Cerebellar cortex (tissue), 1 donor: ENCODE data around the gene TEX261.

Experiments
- DNase-seq: peaks from one replicate; pipeline ENCODE4 v3.0.0-alpha.2; 2015; ENCODE audit warnings: low spot score

Gene TEX261

DNA sequence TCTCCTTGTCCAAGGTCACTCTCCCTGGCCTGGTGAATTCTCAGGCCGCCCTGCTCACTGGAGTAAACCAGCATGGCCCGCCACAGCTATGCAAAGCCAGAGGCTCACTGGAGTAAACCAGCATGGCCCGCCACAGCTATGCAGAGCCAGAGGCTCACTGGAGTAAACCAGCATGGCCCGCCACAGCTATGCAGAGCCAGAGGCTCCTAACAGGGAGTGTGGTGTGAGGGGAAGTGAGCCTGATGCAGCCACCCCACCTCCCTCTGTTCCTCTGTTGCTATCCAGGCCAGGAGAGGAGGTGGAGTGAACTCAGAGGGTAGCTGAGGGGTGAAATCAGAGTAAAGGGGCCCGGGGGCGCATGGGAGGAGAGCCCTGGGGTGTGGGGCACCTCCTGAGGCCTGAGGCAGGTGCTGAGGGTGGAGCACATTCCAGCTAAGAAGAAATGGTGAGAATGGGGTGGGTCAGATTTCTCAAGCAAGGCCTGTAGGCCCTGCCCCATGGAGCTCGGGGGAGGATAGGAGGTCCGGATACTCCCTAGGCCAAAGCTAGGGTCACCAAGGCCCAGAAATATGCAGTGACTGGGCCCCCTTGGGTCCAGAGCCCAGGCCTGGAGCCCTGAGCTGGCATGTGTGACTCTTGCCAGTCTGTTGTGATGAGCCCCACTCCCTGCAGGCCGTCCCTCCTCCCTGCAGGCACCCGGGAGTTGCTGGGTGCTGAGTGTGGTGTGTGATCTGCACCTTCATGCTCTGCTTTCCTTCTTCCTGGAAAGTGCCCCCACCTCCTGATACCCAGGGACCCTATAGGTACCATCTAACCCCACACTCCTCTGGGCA lies 57.5 kb downstream of the TEX261 start:
- DNase-seq, result no peak

GRCh38 chr2:70936165-70936978 lies 58.3 kb downstream of the TEX261 start:
- DNase-seq, result no peak
